Esophagus squamous epithelium (tissue), 4 donors: ENCODE results near the gene TWIST2.

Source experiments
- POLR2A ChIP-seq, 4 donors: fragments of 450-650 bp; IDR thresholded peaks; one replicate each; pipeline ENCODE4 v1.6.1; 2017; ENCODE audit warnings: antibody characterized with exemption in 4 of 4, mild to moderate bottlenecking in 4 of 4, moderate library complexity in 3 of 4
- TF ChIP-seq, protein P1 (sequence below), 6 experiments: fragments of 450-650 bp in 4 of 6; fragments of 200-600 bp in 2 of 6; sonication (generic) in 2 of 6; IDR thresholded peaks; one replicate each; pipeline ENCODE4 v1.5.1; 2016 to 2019; ENCODE audit warnings: antibody characterized with exemption in 6 of 6, mild to moderate bottlenecking in 4 of 6, moderate library complexity in 4 of 6

- TF ChIP-seq, protein P1, sequence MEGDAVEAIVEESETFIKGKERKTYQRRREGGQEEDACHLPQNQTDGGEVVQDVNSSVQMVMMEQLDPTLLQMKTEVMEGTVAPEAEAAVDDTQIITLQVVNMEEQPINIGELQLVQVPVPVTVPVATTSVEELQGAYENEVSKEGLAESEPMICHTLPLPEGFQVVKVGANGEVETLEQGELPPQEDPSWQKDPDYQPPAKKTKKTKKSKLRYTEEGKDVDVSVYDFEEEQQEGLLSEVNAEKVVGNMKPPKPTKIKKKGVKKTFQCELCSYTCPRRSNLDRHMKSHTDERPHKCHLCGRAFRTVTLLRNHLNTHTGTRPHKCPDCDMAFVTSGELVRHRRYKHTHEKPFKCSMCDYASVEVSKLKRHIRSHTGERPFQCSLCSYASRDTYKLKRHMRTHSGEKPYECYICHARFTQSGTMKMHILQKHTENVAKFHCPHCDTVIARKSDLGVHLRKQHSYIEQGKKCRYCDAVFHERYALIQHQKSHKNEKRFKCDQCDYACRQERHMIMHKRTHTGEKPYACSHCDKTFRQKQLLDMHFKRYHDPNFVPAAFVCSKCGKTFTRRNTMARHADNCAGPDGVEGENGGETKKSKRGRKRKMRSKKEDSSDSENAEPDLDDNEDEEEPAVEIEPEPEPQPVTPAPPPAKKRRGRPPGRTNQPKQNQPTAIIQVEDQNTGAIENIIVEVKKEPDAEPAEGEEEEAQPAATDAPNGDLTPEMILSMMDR (IDR thresholded peaks at IDR 0.05) = no peak
- TF ChIP-seq POLR2A (IDR thresholded peaks at IDR 0.05) = no peak
Measured at GRCh38 chr2:238855299-238855698, 7.4 kb downstream of the TWIST2 start.
